HCT116 (cell line): ENCODE results near the gene TTC8. TPM values are rescaled to one million over a fixed set of nuclear protein-coding genes. Genes with fewer than 3 reads are reported as not detected.

Experiments used
- ATAC-seq: fragments of 200-7000 bp; cut with Tn5 transposase; 2 replicates; pipeline ENCODE4 v1.9.1; 2020; ENCODE audit warnings: mild to moderate bottlenecking, moderate library complexity
- BruUV-seq: library from RNA; stranded (reverse); fragments of 400-500 nt; replicated peaks from 2 replicates; lab custom pipeline; 2021; lab: Mats Ljungman, UMichigan
- CTCF ChIA-PET: fragments of 300-600 bp; sonication (Branson Sonifier 250); formaldehyde crosslinking; loops from one replicate; lab custom pipeline; 2021; ENCODE audit warnings: antibody characterized with exemption; lab: Charles Lee
- POLR2A ChIA-PET: fragments of 300-600, 350-600 bp; sonication (Branson Sonifier 250); formaldehyde crosslinking; loops from one replicate; lab custom pipeline; 2021; ENCODE audit warnings: antibody characterized with exemption; lab: Charles Lee
- RAD21 ChIA-PET, 2 experiments: fragments of 300-600 bp; sonication (Branson Sonifier 250); formaldehyde crosslinking; loops; one replicate each; lab custom pipeline; 2023; ENCODE audit warnings: low total read pairs in 2 of 2; ENCODE audit not compliant: uncharacterized antibody in 2 of 2, unreplicated experiment in 2 of 2, low non-redundant PET in 1 of 2; lab: Charles Lee
- DNase-seq: peaks from one replicate; pipeline ENCODE4 v3.0.0-alpha.2; 2010; ENCODE audit warnings: low read depth, low spot score
- H2AFZ ChIP-seq: fragments of 200-600 bp; shearing (Covaris generic), sonication (generic); 2 replicates; pipeline ENCODE4 v1.6.1; 2017; ENCODE audit warnings: low read depth, mixed run types, mixed read lengths, antibody characterized with exemption, low read length; ENCODE audit not compliant: poor library complexity, severe bottlenecking
- H3K27ac ChIP-seq: 2 replicates; pipeline ENCODE4 v1.5.1; 2012; ENCODE audit warnings: low read depth, low read length
- H3K27me3 ChIP-seq: fragments of 200-600 bp; sonication (generic); 2 replicates; pipeline ENCODE4 v1.6.1; 2016; ENCODE audit warnings: mixed run types, low read length, mixed read lengths; ENCODE audit not compliant: insufficient read depth
- H3K36me3 ChIP-seq, 2 experiments: fragments of 200-500 bp in 1 of 2; fragments of 200-600 bp in 1 of 2; sonication (Bioruptor generic) in 1 of 2; sonication (generic) in 1 of 2; 2 replicates each; pipeline versions ENCODE4 v1.5.1 to v1.6.1; 2014 to 2016; ENCODE audit warnings: low read length in 2 of 2, inconsistent platforms in 1 of 2, mixed read lengths in 1 of 2, mixed run types in 1 of 2; ENCODE audit not compliant: insufficient read depth in 2 of 2, control insufficient read depth in 1 of 2
- H3K4me1 ChIP-seq, 2 experiments: fragments of 200-600 bp in 1 of 2; sonication (generic) in 1 of 2; 2 replicates each; pipeline versions ENCODE4 v1.5.1 to v1.6.1; 2012 to 2017; ENCODE audit warnings: low read length in 2 of 2, inconsistent platforms in 1 of 2, mild to moderate bottlenecking in 1 of 2, mixed read lengths in 1 of 2, mixed run types in 1 of 2, moderate library complexity in 1 of 2; ENCODE audit not compliant: insufficient read depth in 2 of 2, control insufficient read depth in 1 of 2
- H3K4me2 ChIP-seq: fragments of 200-600 bp; sonication (generic); 2 replicates; pipeline ENCODE4 v1.6.1; 2017; ENCODE audit warnings: mixed run types, low read length, mixed read lengths
- H3K4me3 ChIP-seq, 2 experiments: fragments of 200-600 bp in 1 of 2; sonication (generic) in 1 of 2; replicated peaks in 1 of 2; 2 replicates each; pipeline ENCODE4 v1.5.1; 2011 to 2016; ENCODE audit warnings: low read length in 2 of 2, control low read depth in 1 of 2, low read depth in 1 of 2, mild to moderate bottlenecking in 1 of 2, mixed read lengths in 1 of 2, mixed run types in 1 of 2
- H3K79me2 ChIP-seq: fragments of 200-600 bp; sonication (generic); 2 replicates; pipeline ENCODE4 v1.6.1; 2017; ENCODE audit warnings: mild to moderate bottlenecking, mixed run types, low read length, moderate library complexity, mixed read lengths; ENCODE audit not compliant: insufficient read depth
- H3K9ac ChIP-seq: fragments of 200-600 bp; sonication (generic); 2 replicates; pipeline ENCODE4 v1.6.1; 2016; ENCODE audit warnings: low read length, mixed read lengths
- H3K9me2 ChIP-seq: fragments of 200-600 bp; sonication (generic), shearing (Covaris generic); 2 replicates; pipeline ENCODE4 v1.6.1; 2017; ENCODE audit warnings: mixed run types, mild to moderate bottlenecking, moderate library complexity; ENCODE audit not compliant: insufficient read depth
- H3K9me3 ChIP-seq, 2 experiments: fragments of 200-500 bp in 1 of 2; fragments of 200-600 bp in 1 of 2; sonication (Bioruptor generic) in 1 of 2; sonication (generic) in 1 of 2; 2 replicates each; pipeline ENCODE4 v1.6.1; 2014 to 2017; ENCODE audit warnings: low read length in 2 of 2, mixed read lengths in 2 of 2, inconsistent platforms in 1 of 2, low read depth in 1 of 2, mild to moderate bottlenecking in 1 of 2, mixed run types in 1 of 2, moderate library complexity in 1 of 2; ENCODE audit not compliant: control insufficient read depth in 1 of 2, insufficient read depth in 1 of 2
- H4K20me1 ChIP-seq: fragments of 200-600 bp; sonication (generic), shearing (Covaris generic); 2 replicates; pipeline ENCODE4 v1.6.1; 2017; ENCODE audit warnings: mixed run types, mild to moderate bottlenecking, moderate library complexity; ENCODE audit not compliant: insufficient read depth
- CBX3 ChIP-seq: IDR thresholded peaks from 2 replicates; pipeline ENCODE4 v1.6.1; 2012; ENCODE audit warnings: low read depth
- CEBPB ChIP-seq: IDR thresholded peaks from 2 replicates; pipeline ENCODE4 v1.6.1; 2012; ENCODE audit warnings: low read depth
- EGR1 ChIP-seq: IDR thresholded peaks from 2 replicates; pipeline ENCODE4 v1.6.1; 2012; ENCODE audit warnings: low read depth
- ELF1 ChIP-seq: IDR thresholded peaks from 2 replicates; pipeline ENCODE4 v1.6.1; 2012; ENCODE audit warnings: low read depth, borderline replicate concordance
- EZH2 ChIP-seq: fragments of 200-600 bp; sonication (generic); IDR thresholded peaks from 2 replicates; pipeline ENCODE4 v1.6.1; 2017; ENCODE audit warnings: antibody characterized with exemption, mixed run types
- EZH2phosphoT487 ChIP-seq: fragments of 200-600 bp; IDR thresholded peaks from 2 replicates; pipeline ENCODE4 v1.6.1; 2018; ENCODE audit warnings: antibody characterized with exemption, borderline replicate concordance
- JUND ChIP-seq: IDR thresholded peaks from 2 replicates; pipeline ENCODE4 v1.6.1; 2012
- POLR2A ChIP-seq: IDR thresholded peaks from 2 replicates; pipeline ENCODE4 v1.7.0; 2011; ENCODE audit warnings: borderline replicate concordance; ENCODE audit not compliant: insufficient read depth, insufficient read length; ENCODE audit errors: extremely low read depth
- POLR2AphosphoS5 ChIP-seq: IDR thresholded peaks from 2 replicates; pipeline ENCODE4 v1.6.1; 2011; ENCODE audit warnings: mild to moderate bottlenecking, low read depth, low read length, moderate library complexity
- RAD21 ChIP-seq: IDR thresholded peaks from 2 replicates; pipeline ENCODE4 v1.6.1; 2012; ENCODE audit warnings: low read depth, mild to moderate bottlenecking
- SP1 ChIP-seq: IDR thresholded peaks from 2 replicates; pipeline ENCODE4 v1.6.1; 2012; ENCODE audit warnings: low read depth
- SRF ChIP-seq: IDR thresholded peaks from 2 replicates; pipeline ENCODE4 v1.6.1; 2012; ENCODE audit warnings: low read depth
- TCF7L2 ChIP-seq: IDR thresholded peaks from 2 replicates; pipeline ENCODE4 v1.7.0; 2011; ENCODE audit warnings: borderline replicate concordance, inconsistent platforms; ENCODE audit not compliant: insufficient read depth, insufficient read length; ENCODE audit errors: extremely low read depth
- YY1 ChIP-seq: IDR thresholded peaks from 2 replicates; pipeline ENCODE4 v1.6.1; 2011; ENCODE audit warnings: low read length, low read depth, moderate library complexity, mild to moderate bottlenecking; ENCODE audit not compliant: insufficient replicate concordance; ENCODE audit errors: extremely low read depth
- ZFX ChIP-seq: fragments of 450-650 bp; IDR thresholded peaks from 2 replicates; pipeline ENCODE4 v1.6.1; 2017
- ZNF274 ChIP-seq: fragments of 200-500 bp; sonication (Bioruptor generic); IDR thresholded peaks from 2 replicates; pipeline ENCODE4 v1.6.1; 2014; ENCODE audit warnings: mild to moderate bottlenecking, low read depth, low read length, inconsistent platforms
- intact Hi-C: fragments of 100-400 bp; cut with micrococcal nuclease; formaldehyde crosslinking; loops from 2 replicates; pipeline ENCODE4 v1.10.0; 2022
- total RNA-seq: library from RNA; stranded (reverse); gene quantifications from one replicate; pipeline ENCODE4 v1.2.1, GENCODE V29; 2021; ENCODE audit not compliant: unreplicated experiment
- TF ChIP-seq, protein P1 (sequence below): IDR thresholded peaks from 2 replicates; pipeline ENCODE4 v1.6.1; 2012; ENCODE audit warnings: low read depth
- TF ChIP-seq, protein P2 (sequence below), 3 experiments: fragments of 200-600 bp in 1 of 3; sonication (generic) in 1 of 3; IDR thresholded peaks in 2 of 3; conservative IDR thresholded peaks in 1 of 3; 2 replicates each; pipeline ENCODE4 v1.5.1; 2012 to 2017; ENCODE audit warnings: low read depth in 2 of 3, low read length in 2 of 3, antibody characterized with exemption in 1 of 3, borderline replicate concordance in 1 of 3, control low read depth in 1 of 3, mild to moderate bottlenecking in 1 of 3, mixed read lengths in 1 of 3, mixed run types in 1 of 3, moderate library complexity in 1 of 3; ENCODE audit not compliant: insufficient read depth in 1 of 3

The TTC8 gene
- total RNA-seq, 1 experiment from 2014 or later, result 21.4 TPM

DNA sequence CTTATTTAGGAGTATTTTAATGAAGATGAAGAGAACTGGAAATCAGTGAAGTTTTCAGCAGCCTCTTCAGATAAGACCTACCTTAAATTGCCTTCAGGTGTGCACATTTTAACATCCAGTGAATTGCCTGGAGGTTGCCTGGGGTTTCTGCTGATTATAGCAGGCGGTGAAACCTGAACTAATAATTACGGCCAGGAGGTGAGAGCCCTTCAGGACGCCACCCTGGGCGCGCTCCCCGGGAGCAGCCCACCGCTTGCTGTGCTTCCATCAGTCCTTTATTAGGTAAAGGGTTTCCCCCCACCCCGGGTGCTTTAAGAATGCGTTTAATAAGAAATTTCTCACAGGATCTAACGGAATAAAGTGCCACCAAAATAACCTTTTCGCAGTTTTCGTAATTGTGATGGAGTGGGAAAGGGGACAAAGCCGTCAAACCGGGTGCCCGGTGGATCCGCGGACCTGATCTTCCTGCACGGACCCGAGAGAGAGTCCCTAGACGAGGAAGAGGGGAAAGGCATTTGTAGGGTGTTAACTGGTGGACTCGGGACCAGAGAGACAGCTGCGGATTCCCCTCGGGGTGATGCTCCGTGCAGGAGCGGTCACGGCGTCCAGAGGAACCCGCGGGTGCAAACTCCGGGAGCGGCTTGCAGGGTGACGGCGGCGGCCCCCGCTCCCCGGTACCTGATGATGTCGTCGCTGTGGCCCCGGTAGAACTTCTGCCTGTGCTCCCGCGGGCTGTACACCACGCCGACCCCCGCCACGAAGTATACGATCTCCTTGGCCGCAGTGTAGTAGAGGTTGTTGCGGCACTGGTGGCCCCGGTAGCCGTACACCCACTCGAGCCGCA, 32.6 kb upstream of the TTC8 start (continued):
- TF ChIP-seq CBX3, result no peak

DNA sequence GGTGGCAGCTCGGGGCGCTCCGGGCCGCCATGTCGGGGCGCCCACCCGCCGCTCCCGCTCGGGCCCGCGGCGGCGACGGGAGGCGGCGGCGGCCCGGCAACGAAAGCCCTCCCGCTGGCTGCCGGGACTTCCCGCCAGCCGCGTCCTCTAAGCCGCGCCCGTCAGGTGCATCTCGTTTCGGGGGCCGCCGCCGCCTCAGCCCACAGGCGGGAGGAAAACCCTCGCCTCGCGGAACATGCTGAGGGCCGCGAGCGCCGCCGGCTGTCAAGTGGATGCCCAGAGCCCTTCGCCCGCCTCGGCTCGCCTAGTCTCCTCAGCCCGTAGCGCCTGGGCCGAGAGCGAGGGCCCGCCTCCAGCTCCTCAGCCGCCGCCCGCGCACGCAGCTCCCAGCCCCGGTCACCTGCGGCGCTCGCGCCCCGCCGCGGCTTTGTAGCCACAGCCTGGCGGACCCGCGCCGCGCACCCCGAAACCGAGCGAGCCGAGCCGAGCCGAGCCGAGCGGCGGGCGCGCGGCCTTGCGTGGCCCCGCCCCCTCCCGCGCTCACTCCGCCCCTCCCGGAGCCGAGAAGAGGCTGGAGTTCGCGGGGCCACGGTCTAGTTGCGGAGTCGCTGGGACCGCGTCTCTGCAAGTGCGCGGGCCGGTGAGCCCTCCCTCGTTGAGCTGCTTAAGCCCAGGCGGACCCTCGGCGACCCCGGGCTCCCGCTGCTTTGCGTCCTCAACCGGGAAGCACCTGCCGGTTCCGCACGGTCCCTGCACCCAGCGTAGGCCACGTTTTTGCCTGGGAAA, 31.8 kb upstream of the TTC8 start, which contains the start of gene EML5:
EML5 (minus strand) TSS at position 481 of the 786 bp plus-strand sequence; CDS start at position 31, 450 bp downstream.
- POLR2A ChIA-PET, result interaction anchor here (1.1 kb wide), 1 partner anchor 32 kb away, joined by 4 read pairs; the partner anchor contains the start of gene TTC8
- H3K27me3 ChIP-seq, result no peaks in the 10 kb centered on the region
- DNase-seq, result peak; percentile 37
- RAD21 ChIA-PET, result interaction anchor here in 1 of 2 experiments (1.3 kb wide), 1 partner anchor 32 kb away, joined by 3 read pairs; no protein-coding TSS in a partner anchor
- H3K4me3 ChIP-seq, result peak within 1 kb of the TSS; percentile 60 to 68
- H3K9me3 ChIP-seq, result no peaks in the 10 kb centered on the region
- peak within 1 kb of the TSS; percentile 57 for H3K9ac ChIP-seq
- no peaks in the 10 kb centered on the region for H3K36me3 ChIP-seq
- peak; percentile 92 for ATAC-seq
- H3K79me2 ChIP-seq, result no peaks in the 10 kb centered on the region
- intact Hi-C loops, result no loop called here
- no peaks in the 10 kb centered on the region for H4K20me1 ChIP-seq
- H3K4me1 ChIP-seq, result peaks cover 0 to 16% of the 10 kb centered on the region in 2 experiments; a peak in 1 of 4 replicates
- H3K27ac ChIP-seq, result peak within 1 kb of the TSS; percentile 43
- peak within 1 kb of the TSS; percentile 89 for H3K4me2 ChIP-seq
- CTCF ChIA-PET, result no interaction called here
- BruUV-seq, result no TSS peak
- peak within 1 kb of the TSS; percentile 71 for H2AFZ ChIP-seq
- H3K9me2 ChIP-seq, result no peaks in the 10 kb centered on the region
- TF ChIP-seq CBX3, result 0 out of 2 replicates have a peak, but pooled peaks have one; percentile 33
- no peak for TF ChIP-seq POLR2A
- no peak for TF ChIP-seq TCF7L2
- no peak for TF ChIP-seq JUND
- no peak for TF ChIP-seq SRF
- TF ChIP-seq EZH2, result no peak
- TF ChIP-seq EZH2phosphoT487, result no peak
- no peak for TF ChIP-seq POLR2AphosphoS5
- no peak for TF ChIP-seq YY1
- TF ChIP-seq, protein P1, sequence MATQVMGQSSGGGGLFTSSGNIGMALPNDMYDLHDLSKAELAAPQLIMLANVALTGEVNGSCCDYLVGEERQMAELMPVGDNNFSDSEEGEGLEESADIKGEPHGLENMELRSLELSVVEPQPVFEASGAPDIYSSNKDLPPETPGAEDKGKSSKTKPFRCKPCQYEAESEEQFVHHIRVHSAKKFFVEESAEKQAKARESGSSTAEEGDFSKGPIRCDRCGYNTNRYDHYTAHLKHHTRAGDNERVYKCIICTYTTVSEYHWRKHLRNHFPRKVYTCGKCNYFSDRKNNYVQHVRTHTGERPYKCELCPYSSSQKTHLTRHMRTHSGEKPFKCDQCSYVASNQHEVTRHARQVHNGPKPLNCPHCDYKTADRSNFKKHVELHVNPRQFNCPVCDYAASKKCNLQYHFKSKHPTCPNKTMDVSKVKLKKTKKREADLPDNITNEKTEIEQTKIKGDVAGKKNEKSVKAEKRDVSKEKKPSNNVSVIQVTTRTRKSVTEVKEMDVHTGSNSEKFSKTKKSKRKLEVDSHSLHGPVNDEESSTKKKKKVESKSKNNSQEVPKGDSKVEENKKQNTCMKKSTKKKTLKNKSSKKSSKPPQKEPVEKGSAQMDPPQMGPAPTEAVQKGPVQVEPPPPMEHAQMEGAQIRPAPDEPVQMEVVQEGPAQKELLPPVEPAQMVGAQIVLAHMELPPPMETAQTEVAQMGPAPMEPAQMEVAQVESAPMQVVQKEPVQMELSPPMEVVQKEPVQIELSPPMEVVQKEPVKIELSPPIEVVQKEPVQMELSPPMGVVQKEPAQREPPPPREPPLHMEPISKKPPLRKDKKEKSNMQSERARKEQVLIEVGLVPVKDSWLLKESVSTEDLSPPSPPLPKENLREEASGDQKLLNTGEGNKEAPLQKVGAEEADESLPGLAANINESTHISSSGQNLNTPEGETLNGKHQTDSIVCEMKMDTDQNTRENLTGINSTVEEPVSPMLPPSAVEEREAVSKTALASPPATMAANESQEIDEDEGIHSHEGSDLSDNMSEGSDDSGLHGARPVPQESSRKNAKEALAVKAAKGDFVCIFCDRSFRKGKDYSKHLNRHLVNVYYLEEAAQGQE, result no peak
- TF ChIP-seq ZFX, result peak; percentile 55
- TF ChIP-seq SP1, result no peak
- 0 out of 2 replicates have a peak, but pooled peaks have one; percentile 11 for TF ChIP-seq EGR1
- no peak for TF ChIP-seq ZNF274
- TF ChIP-seq ELF1, result no peak
- no peak for TF ChIP-seq CEBPB
- 0 out of 2 replicates have a peak, but pooled peaks have one; percentile 13 for TF ChIP-seq RAD21
- TF ChIP-seq, protein P2, sequence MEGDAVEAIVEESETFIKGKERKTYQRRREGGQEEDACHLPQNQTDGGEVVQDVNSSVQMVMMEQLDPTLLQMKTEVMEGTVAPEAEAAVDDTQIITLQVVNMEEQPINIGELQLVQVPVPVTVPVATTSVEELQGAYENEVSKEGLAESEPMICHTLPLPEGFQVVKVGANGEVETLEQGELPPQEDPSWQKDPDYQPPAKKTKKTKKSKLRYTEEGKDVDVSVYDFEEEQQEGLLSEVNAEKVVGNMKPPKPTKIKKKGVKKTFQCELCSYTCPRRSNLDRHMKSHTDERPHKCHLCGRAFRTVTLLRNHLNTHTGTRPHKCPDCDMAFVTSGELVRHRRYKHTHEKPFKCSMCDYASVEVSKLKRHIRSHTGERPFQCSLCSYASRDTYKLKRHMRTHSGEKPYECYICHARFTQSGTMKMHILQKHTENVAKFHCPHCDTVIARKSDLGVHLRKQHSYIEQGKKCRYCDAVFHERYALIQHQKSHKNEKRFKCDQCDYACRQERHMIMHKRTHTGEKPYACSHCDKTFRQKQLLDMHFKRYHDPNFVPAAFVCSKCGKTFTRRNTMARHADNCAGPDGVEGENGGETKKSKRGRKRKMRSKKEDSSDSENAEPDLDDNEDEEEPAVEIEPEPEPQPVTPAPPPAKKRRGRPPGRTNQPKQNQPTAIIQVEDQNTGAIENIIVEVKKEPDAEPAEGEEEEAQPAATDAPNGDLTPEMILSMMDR (IDR thresholded peaks at IDR 0.05 in 2 of 3, conservative IDR thresholded peaks at IDR 0.05 in 1 of 3; ENCODE audit: borderline replicate concordance in 1 of 3, insufficient read depth in 1 of 3, low read depth in 2 of 3, low read length in 2 of 3), result peak in 2 of 3 experiments; percentile 22 to 29; a peak in 2 of 6 replicates
